ENCODE measurements around the gene LCN6.

Gene LCN6

DNA sequence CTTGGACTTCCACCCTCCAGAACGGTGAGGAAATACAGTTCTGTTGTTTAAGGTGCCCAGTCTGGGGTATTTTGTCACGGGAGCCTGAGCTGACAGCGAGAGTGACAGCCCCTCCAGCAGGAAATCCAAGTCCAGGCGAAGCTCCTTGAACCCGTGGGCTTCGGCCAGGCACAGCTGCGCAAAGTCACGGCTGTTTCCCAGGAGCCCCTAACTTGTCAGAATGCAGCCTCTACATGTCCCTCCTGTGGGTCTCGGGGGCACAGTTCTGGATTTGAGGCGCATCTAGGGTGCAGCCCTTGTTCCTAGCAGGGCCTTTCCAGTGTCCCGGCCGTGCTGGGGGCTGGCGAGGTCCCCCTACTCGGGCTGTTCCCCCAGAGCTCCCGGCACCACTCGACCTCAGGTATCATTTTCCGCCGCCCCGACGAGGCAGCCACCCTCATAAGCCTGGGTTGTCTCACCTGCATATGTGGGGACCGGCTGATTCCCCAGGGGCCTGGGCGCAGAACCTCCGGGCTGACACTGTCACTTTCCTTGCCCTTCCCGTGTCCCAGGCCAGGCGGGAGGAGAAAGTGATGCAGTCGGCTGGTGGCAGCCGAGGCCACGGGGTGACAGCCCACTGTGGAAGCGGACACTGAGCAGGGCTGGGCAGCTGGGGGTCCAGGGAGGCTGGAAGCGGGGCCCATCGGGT, 5.2 kb upstream of the LCN6 start:
- peaks cover 60% of the 10 kb centered on the region for H3K27me3 ChIP-seq (ENCODE audit: insufficient read depth, low read depth)
- no peaks in the 10 kb centered on the region for H3K4me1 ChIP-seq (ENCODE audit: low read depth, poor library complexity, severe bottlenecking)
- TF ChIP-seq, protein P1, sequence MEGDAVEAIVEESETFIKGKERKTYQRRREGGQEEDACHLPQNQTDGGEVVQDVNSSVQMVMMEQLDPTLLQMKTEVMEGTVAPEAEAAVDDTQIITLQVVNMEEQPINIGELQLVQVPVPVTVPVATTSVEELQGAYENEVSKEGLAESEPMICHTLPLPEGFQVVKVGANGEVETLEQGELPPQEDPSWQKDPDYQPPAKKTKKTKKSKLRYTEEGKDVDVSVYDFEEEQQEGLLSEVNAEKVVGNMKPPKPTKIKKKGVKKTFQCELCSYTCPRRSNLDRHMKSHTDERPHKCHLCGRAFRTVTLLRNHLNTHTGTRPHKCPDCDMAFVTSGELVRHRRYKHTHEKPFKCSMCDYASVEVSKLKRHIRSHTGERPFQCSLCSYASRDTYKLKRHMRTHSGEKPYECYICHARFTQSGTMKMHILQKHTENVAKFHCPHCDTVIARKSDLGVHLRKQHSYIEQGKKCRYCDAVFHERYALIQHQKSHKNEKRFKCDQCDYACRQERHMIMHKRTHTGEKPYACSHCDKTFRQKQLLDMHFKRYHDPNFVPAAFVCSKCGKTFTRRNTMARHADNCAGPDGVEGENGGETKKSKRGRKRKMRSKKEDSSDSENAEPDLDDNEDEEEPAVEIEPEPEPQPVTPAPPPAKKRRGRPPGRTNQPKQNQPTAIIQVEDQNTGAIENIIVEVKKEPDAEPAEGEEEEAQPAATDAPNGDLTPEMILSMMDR (conservative IDR thresholded peaks at IDR 0.05; ENCODE audit: low read depth, low read length) = no peak

DNA sequence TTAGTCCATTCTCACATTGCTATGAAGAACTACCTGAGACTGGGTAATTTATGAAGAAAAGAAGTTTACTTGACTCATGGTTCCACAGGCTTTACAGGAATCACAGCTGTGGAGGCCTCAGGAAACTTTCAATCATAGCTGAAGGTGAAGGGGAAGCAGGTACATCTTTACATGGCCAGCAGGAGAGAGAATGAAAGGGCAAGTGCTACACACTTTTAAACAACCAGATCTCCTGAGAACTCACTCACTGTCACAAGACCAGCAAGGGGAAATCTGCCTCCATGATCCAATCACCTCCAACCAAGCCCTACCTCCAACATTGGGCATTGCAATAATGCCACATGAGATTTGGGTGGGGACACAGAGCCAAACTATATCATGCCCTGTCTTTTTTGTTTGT, 3.5 kb upstream of the LCN6 start:
- TF ChIP-seq, protein P1 (conservative IDR thresholded peaks at IDR 0.05; ENCODE audit: low read depth, low read length) = no peak
- no peak overlapping the region for H3K4me3 ChIP-seq (IDR thresholded peaks at IDR 0.05; ENCODE audit: insufficient read depth, low read depth, low read length)
- no peak overlapping the region for H3K9ac ChIP-seq
- no peaks in the 10 kb centered on the region for H4K20me1 ChIP-seq (ENCODE audit: insufficient read depth)
- no peaks in the 10 kb centered on the region for H3K4me1 ChIP-seq (ENCODE audit: low read depth, poor library complexity, severe bottlenecking)
- H3K36me3 ChIP-seq (ENCODE audit: insufficient read depth) = no peaks in the 10 kb centered on the region
- H2AFZ ChIP-seq (ENCODE audit: low read depth) = no peak overlapping the region
- H3K27ac ChIP-seq = no peak overlapping the region
- no peak overlapping the region for H3K4me2 ChIP-seq
- H3K79me2 ChIP-seq (ENCODE audit: insufficient read depth, low read depth) = no peaks in the 10 kb centered on the region
- peaks cover 61% of the 10 kb centered on the region for H3K27me3 ChIP-seq (ENCODE audit: insufficient read depth, low read depth)

More for the DNA sequence above, 5.2 kb upstream of the LCN6 start:
- Histone ChIP-seq H3K4me2 (no peak overlapping the region), H3K9ac (no peak overlapping the region), H3K79me2 (ENCODE audit: insufficient read depth, low read depth) (no peaks in the 10 kb centered on the region), H3K36me3 (ENCODE audit: insufficient read depth) (no peaks in the 10 kb centered on the region), H2AFZ (ENCODE audit: low read depth) (no peak overlapping the region), H3K27ac (no peak overlapping the region), H3K4me3 (IDR thresholded peaks at IDR 0.05; ENCODE audit: insufficient read depth, low read depth, low read length) (no peak overlapping the region), H4K20me1 (ENCODE audit: insufficient read depth) (no peaks in the 10 kb centered on the region)

DNA sequence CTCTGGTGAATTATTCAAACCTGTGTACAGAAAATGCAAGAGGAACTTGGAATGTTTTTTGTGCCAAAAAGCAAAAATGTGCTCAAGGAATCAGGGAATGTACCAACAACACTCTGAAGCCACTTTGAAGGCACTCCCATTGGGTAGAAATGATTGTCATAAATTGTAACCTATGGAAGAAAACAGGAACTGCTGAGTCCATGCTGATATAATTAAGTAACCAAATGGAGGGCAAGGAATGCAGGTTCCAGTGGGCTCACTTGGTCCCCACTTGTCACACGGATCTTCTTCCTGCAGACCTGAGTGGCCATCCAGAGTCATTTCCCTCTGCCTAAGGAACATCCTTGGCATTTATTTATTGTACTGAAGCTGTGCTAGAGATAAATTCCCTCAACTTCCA, 2.9 kb upstream of the LCN6 start:
- Histone ChIP-seq H3K36me3 (ENCODE audit: insufficient read depth) (no peaks in the 10 kb centered on the region), H3K79me2 (ENCODE audit: insufficient read depth, low read depth) (no peaks in the 10 kb centered on the region), H3K4me1 (ENCODE audit: low read depth, poor library complexity, severe bottlenecking) (no peaks in the 10 kb centered on the region), H3K4me3 (IDR thresholded peaks at IDR 0.05; ENCODE audit: insufficient read depth, low read depth, low read length) (no peak overlapping the region), H2AFZ (ENCODE audit: low read depth) (no peak overlapping the region), H3K27me3 (ENCODE audit: insufficient read depth, low read depth) (peaks cover 67% of the 10 kb centered on the region), H3K9ac (no peak overlapping the region), H4K20me1 (ENCODE audit: insufficient read depth) (no peaks in the 10 kb centered on the region), H3K4me2 (no peak overlapping the region), H3K27ac (no peak overlapping the region)
- TF ChIP-seq, protein P1 (conservative IDR thresholded peaks at IDR 0.05; ENCODE audit: low read depth, low read length) = no peak

DNA sequence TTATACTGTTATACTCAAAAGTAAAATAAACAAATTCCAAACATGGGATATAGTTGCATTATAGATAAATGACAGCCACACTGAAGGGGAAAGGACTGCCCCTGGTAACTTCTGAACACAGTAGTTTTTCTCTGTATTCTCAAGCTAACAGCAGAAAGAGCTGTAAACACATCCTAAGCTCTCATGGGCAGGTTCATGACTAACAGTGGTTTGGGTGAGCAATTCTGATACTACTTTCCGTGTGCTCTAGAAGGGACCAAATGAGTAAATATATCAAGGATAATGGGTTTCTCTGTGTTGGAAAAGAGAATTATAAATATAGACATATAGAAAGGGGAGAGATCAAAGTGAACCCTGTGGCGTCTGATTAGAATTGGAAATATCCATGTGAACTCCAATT, 2.2 kb upstream of the LCN6 start:
- Histone ChIP-seq H3K79me2 (ENCODE audit: insufficient read depth, low read depth) (no peaks in the 10 kb centered on the region), H2AFZ (ENCODE audit: low read depth) (no peak overlapping the region), H3K9ac (no peak overlapping the region), H3K4me1 (ENCODE audit: low read depth, poor library complexity, severe bottlenecking) (no peaks in the 10 kb centered on the region), H3K36me3 (ENCODE audit: insufficient read depth) (no peaks in the 10 kb centered on the region), H3K27me3 (ENCODE audit: insufficient read depth, low read depth) (peaks cover 72% of the 10 kb centered on the region), H3K4me2 (no peak overlapping the region), H4K20me1 (ENCODE audit: insufficient read depth) (no peaks in the 10 kb centered on the region), H3K27ac (no peak overlapping the region), H3K4me3 (IDR thresholded peaks at IDR 0.05; ENCODE audit: insufficient read depth, low read depth, low read length) (no peak overlapping the region)
- TF ChIP-seq, protein P1 (conservative IDR thresholded peaks at IDR 0.05; ENCODE audit: low read depth, low read length) = no peak

All from KMS-11 (cell line).